ENCODE results near the gene CHCHD1. TPM values are rescaled to one million over a fixed set of nuclear protein-coding genes. Genes with fewer than 3 reads are reported as not detected.
"Not testable (repeated sequence)": the region's sequence is repeated elsewhere in the genome, so short reads cannot be mapped to it uniquely, and the experiment has no call there.

Gene CHCHD1
- total RNA-seq, 1 experiment from 2014 or later, result 36.6 TPM

DNA sequence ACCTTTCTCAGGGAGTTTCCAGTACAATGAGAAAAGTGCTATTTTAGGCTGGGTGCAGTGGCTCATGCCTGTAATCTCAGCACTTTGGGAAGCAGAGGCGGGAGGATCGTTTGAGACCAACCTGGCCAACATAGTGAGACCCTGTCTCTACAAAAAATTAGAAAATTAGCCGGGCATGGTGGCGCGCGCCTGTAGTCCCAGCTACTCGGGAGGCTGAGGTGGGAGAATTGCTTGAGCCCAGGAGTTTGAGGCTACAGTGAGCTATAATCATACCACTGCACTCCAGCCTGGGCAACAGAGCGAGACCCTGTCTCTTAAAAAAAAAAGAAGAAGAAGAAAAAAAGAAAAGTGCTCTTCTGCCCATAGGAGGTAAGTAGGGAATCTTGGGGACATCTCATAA lies 14.2 kb downstream of the CHCHD1 start:
- intact Hi-C loops (cut with micrococcal nuclease); DNase-seq (ENCODE audit: low read depth, low spot score); H3K9me2 ChIP-seq (ENCODE audit: insufficient read depth); ATAC-seq; H3K9ac ChIP-seq (ENCODE audit: low read length); CTCF ChIA-PET; H3K9me3 ChIP-seq (ENCODE audit: control insufficient read depth in 1 of 2, insufficient read depth in 1 of 2, low read depth in 1 of 2, low read length in 2 of 2); H2AFZ ChIP-seq (ENCODE audit: low read depth, low read length, poor library complexity, severe bottlenecking); H3K79me2 ChIP-seq (ENCODE audit: insufficient read depth, low read length); H4K20me1 ChIP-seq (ENCODE audit: insufficient read depth); RAD21 ChIA-PET (ENCODE audit: low non-redundant PET in 1 of 2, low total read pairs in 2 of 2, uncharacterized antibody in 2 of 2, unreplicated experiment in 2 of 2); H3K4me2 ChIP-seq (ENCODE audit: low read length); H3K27me3 ChIP-seq (ENCODE audit: insufficient read depth, low read length); BruUV-seq (replicated peaks); H3K4me1 ChIP-seq (ENCODE audit: control insufficient read depth in 1 of 2, insufficient read depth in 2 of 2, low read length in 2 of 2); H3K4me3 ChIP-seq (replicated peaks in 1 of 2; ENCODE audit: low read depth in 1 of 2, low read length in 2 of 2); POLR2A ChIA-PET; H3K27ac ChIP-seq (ENCODE audit: low read depth, low read length): not testable (repeated sequence)
- H3K36me3 ChIP-seq (ENCODE audit: control insufficient read depth in 1 of 2, insufficient read depth in 2 of 2, low read length in 2 of 2), result peaks cover 19 to 26% of the 10 kb centered on the region in 2 experiments
- TF ChIP-seq POLR2AphosphoS5 (IDR thresholded peaks at IDR 0.05; ENCODE audit: low read depth, low read length), result 0 out of 2 replicates have a peak, but pooled peaks have one; percentile 2

DNA sequence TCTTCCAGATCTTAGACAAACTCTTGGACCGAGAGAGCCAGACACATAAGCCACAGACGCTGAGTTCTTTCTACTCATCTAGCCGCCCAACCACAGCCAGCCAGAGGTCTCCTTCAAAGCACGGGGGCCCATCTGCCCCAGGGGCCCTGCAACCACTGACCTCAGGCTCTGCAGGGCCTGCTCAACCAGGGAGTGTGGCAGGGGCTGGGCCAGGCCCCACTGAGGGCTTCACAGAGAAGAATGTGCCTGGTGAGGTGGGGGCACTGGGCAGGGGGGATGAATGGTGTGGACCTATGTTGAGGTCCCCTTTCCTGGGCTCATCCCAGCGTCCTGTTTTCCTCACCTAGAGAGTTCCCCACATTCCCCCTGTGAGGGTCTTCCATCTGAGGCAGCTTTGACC lies 14.9 kb downstream of the CHCHD1 start:
- RAD21 ChIA-PET (ENCODE audit: low non-redundant PET in 1 of 2, low total read pairs in 2 of 2, uncharacterized antibody in 2 of 2, unreplicated experiment in 2 of 2), result no interaction called here
- Histone ChIP-seq H3K9me3 (ENCODE audit: control insufficient read depth in 1 of 2, insufficient read depth in 1 of 2, low read depth in 1 of 2, low read length in 2 of 2) (no peaks in the 10 kb centered on the region), H3K27ac (ENCODE audit: low read depth, low read length) (no peak overlapping the region), H3K9ac (ENCODE audit: low read length) (no peak overlapping the region), H3K9me2 (ENCODE audit: insufficient read depth) (no peaks in the 10 kb centered on the region), H3K4me2 (ENCODE audit: low read length) (no peak overlapping the region), H2AFZ (ENCODE audit: low read depth, low read length, poor library complexity, severe bottlenecking) (no peak overlapping the region), H3K4me1 (ENCODE audit: control insufficient read depth in 1 of 2, insufficient read depth in 2 of 2, low read length in 2 of 2) (no peaks in the 10 kb centered on the region), H4K20me1 (ENCODE audit: insufficient read depth) (no peaks in the 10 kb centered on the region), H3K79me2 (ENCODE audit: insufficient read depth, low read length) (no peaks in the 10 kb centered on the region), H3K27me3 (ENCODE audit: insufficient read depth, low read length) (no peaks in the 10 kb centered on the region), H3K36me3 (ENCODE audit: control insufficient read depth in 1 of 2, insufficient read depth in 2 of 2, low read length in 2 of 2) (peaks cover 19 to 27% of the 10 kb centered on the region in 2 experiments), H3K4me3 (replicated peaks in 1 of 2; ENCODE audit: low read depth in 1 of 2, low read length in 2 of 2) (no peak overlapping the region)
- ATAC-seq (no peak), DNase-seq (ENCODE audit: low read depth, low spot score) (no peak)
- BruUV-seq (replicated peaks), result no TSS peak
- intact Hi-C loops (cut with micrococcal nuclease), result no loop called here
- POLR2A ChIA-PET, result no interaction called here
- CTCF ChIA-PET, result no interaction called here
- TF ChIP-seq SRF (IDR thresholded peaks at IDR 0.05; ENCODE audit: low read depth) (no peak), ZNF274 (IDR thresholded peaks at IDR 0.05; ENCODE audit: low read depth, low read length) (no peak), CEBPB (IDR thresholded peaks at IDR 0.05; ENCODE audit: low read depth) (no peak), ZFX (IDR thresholded peaks at IDR 0.05) (no peak), EZH2phosphoT487 (IDR thresholded peaks at IDR 0.05; ENCODE audit: borderline replicate concordance) (no peak), EZH2 (IDR thresholded peaks at IDR 0.05) (no peak), SIN3A (IDR thresholded peaks at IDR 0.05; ENCODE audit: low read depth) (no peak), REST (IDR thresholded peaks at IDR 0.05; ENCODE audit: low read depth) (no peak), SP1 (IDR thresholded peaks at IDR 0.05; ENCODE audit: low read depth) (no peak), CBX3 (IDR thresholded peaks at IDR 0.05; ENCODE audit: low read depth) (no peak), MAX (IDR thresholded peaks at IDR 0.05) (no peak), POLR2AphosphoS5 (IDR thresholded peaks at IDR 0.05; ENCODE audit: low read depth, low read length) (no peak), JUND (IDR thresholded peaks at IDR 0.05) (no peak), TCF7L2 (IDR thresholded peaks at IDR 0.05; ENCODE audit: borderline replicate concordance, extremely low read depth, insufficient read depth, insufficient read length) (no peak), EGR1 (IDR thresholded peaks at IDR 0.05; ENCODE audit: low read depth) (no peak)
- TF ChIP-seq, protein P1, sequence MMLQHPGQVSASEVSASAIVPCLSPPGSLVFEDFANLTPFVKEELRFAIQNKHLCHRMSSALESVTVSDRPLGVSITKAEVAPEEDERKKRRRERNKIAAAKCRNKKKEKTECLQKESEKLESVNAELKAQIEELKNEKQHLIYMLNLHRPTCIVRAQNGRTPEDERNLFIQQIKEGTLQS (IDR thresholded peaks at IDR 0.05), result no peak
- TF ChIP-seq, protein P2, sequence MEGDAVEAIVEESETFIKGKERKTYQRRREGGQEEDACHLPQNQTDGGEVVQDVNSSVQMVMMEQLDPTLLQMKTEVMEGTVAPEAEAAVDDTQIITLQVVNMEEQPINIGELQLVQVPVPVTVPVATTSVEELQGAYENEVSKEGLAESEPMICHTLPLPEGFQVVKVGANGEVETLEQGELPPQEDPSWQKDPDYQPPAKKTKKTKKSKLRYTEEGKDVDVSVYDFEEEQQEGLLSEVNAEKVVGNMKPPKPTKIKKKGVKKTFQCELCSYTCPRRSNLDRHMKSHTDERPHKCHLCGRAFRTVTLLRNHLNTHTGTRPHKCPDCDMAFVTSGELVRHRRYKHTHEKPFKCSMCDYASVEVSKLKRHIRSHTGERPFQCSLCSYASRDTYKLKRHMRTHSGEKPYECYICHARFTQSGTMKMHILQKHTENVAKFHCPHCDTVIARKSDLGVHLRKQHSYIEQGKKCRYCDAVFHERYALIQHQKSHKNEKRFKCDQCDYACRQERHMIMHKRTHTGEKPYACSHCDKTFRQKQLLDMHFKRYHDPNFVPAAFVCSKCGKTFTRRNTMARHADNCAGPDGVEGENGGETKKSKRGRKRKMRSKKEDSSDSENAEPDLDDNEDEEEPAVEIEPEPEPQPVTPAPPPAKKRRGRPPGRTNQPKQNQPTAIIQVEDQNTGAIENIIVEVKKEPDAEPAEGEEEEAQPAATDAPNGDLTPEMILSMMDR (IDR thresholded peaks at IDR 0.05 in 2 of 3, conservative IDR thresholded peaks at IDR 0.05 in 1 of 3; ENCODE audit: borderline replicate concordance in 1 of 3, insufficient read depth in 1 of 3, low read depth in 2 of 3, low read length in 2 of 3), result no peak
